B cell (primary cell): ENCODE measurements around the gene TMOD2. TPM values are rescaled to one million over a fixed set of nuclear protein-coding genes. Genes with fewer than 3 reads are reported as not detected.

Experiments used
- ATAC-seq: fragments of 200-7000 bp; cut with Tn5 transposase; one replicate; pipeline ENCODE4 v1.10.0; 2021; ENCODE audit warnings: low read depth, mild to moderate bottlenecking, moderate number of reproducible peaks, moderate library complexity
- CTCF ChIA-PET: fragments of 350-600 bp; sonication (Branson Sonifier 250); formaldehyde crosslinking; loops from one replicate; lab custom pipeline; 2021; ENCODE audit warnings: antibody characterized with exemption, inconsistent platforms; lab: Charles Lee
- POLR2A ChIA-PET: fragments of 350-600 bp; sonication (Branson Sonifier 250); formaldehyde crosslinking; loops from one replicate; lab custom pipeline; 2021; ENCODE audit warnings: antibody characterized with exemption; lab: Charles Lee
- DNase-seq: peaks from one replicate; pipeline ENCODE4 v3.0.0; 2013
- H2AFZ ChIP-seq: 2 replicates; pipeline ENCODE4 v1.6.1; 2012; ENCODE audit warnings: mild to moderate bottlenecking, low read depth, low read length; ENCODE audit not compliant: insufficient read depth, poor library complexity, severe bottlenecking
- H3K27ac ChIP-seq, 2 donors: 1 replicate in 1 of 2; 2 replicates in 1 of 2; pipeline ENCODE4 v1.5.1; 2012 to 2013; ENCODE audit warnings: low read length in 2 of 2, mild to moderate bottlenecking in 2 of 2, moderate library complexity in 1 of 2
- H3K27me3 ChIP-seq, 4 experiments: fragments of 200-600 bp in 1 of 4; sonication (generic) in 1 of 4; replicated peaks in 1 of 4; 1 replicate in 2 of 4; 2 replicates in 2 of 4; pipeline versions ENCODE4 v1.6.1 to v1.7.0; 2013 to 2016; ENCODE audit warnings: low read length in 3 of 4, mild to moderate bottlenecking in 2 of 4, mixed read lengths in 1 of 4, moderate library complexity in 1 of 4; ENCODE audit not compliant: insufficient read depth in 4 of 4, control insufficient read depth in 3 of 4; ENCODE audit errors: control extremely low read depth in 1 of 4
- H3K36me3 ChIP-seq, 2 experiments: replicated peaks in 1 of 2; 1 replicate in 1 of 2; 2 replicates in 1 of 2; pipeline versions ENCODE4 v1.6.1 to v1.7.1; 2013; ENCODE audit warnings: low read length in 1 of 2; ENCODE audit not compliant: insufficient read depth in 2 of 2, control insufficient read depth in 1 of 2; ENCODE audit errors: control extremely low read depth in 1 of 2, extremely low read depth in 1 of 2
- H3K4me1 ChIP-seq, 2 donors: fragments of 200-600 bp in 1 of 2; sonication (generic) in 1 of 2; 1 replicate in 1 of 2; 2 replicates in 1 of 2; pipeline versions ENCODE4 v1.5.1 to v1.6.1; 2013 to 2017; ENCODE audit warnings: low read length in 2 of 2; ENCODE audit not compliant: control insufficient read depth in 2 of 2, insufficient read depth in 2 of 2
- H3K4me2 ChIP-seq: replicated peaks from 2 replicates; pipeline ENCODE3; 2012; ENCODE audit warnings: mild to moderate bottlenecking, low read depth, low read length; ENCODE audit not compliant: poor library complexity, severe bottlenecking
- H3K4me3 ChIP-seq, 5 experiments: fragments of 200-600 bp in 1 of 5; sonication (generic) in 1 of 5; 1 replicate in 3 of 5; 2 replicates in 2 of 5; pipeline versions ENCODE4 v1.5.1 to v1.7.0; 2011 to 2016; ENCODE audit warnings: low read length in 4 of 5, mild to moderate bottlenecking in 4 of 5, low read depth in 2 of 5, control low read depth in 1 of 5, moderate library complexity in 1 of 5; ENCODE audit not compliant: insufficient read depth in 1 of 5; ENCODE audit errors: control extremely low read depth in 1 of 5, extremely low read depth in 1 of 5
- H3K79me2 ChIP-seq: fragments of 200-600 bp; sonication (generic); one replicate; pipeline ENCODE4 v1.6.0; 2016; ENCODE audit warnings: low read length; ENCODE audit not compliant: control insufficient read depth, insufficient read depth
- H3K9ac ChIP-seq: fragments of 200-600 bp; sonication (generic); 2 replicates; pipeline ENCODE4 v1.6.1; 2017; ENCODE audit warnings: mild to moderate bottlenecking, low read length, moderate library complexity
- H3K9me3 ChIP-seq, 3 donors: one replicate each; pipeline versions ENCODE4 v1.6.1 to v1.7.1; 2013; ENCODE audit warnings: low read length in 2 of 3; ENCODE audit not compliant: control insufficient read depth in 2 of 3, insufficient read depth in 1 of 3; ENCODE audit errors: control extremely low read depth in 1 of 3
- H4K20me1 ChIP-seq: 2 replicates; pipeline ENCODE4 v1.6.0; 2012; ENCODE audit warnings: mild to moderate bottlenecking, low read length; ENCODE audit not compliant: insufficient read depth, control insufficient read depth, poor library complexity, severe bottlenecking
- H3K27ac Mint-ChIP-seq: one replicate; pipeline ENCODE4 v1.8.0; 2021; ENCODE audit warnings: mixed read lengths
- H3K27me3 Mint-ChIP-seq: one replicate; pipeline ENCODE4 v1.8.0; 2021; ENCODE audit warnings: mixed read lengths
- H3K4me1 Mint-ChIP-seq: one replicate; pipeline ENCODE4 v1.8.0; 2021; ENCODE audit warnings: mixed read lengths
- H3K4me3 Mint-ChIP-seq: one replicate; pipeline ENCODE4 v1.8.0; 2021; ENCODE audit warnings: mixed read lengths
- H3K9me3 Mint-ChIP-seq: one replicate; pipeline ENCODE4 v1.8.0; 2022; ENCODE audit warnings: mixed read lengths; ENCODE audit not compliant: insufficient read depth
- CTCF ChIP-seq: fragments of 200-600 bp; IDR thresholded peaks from one replicate; pipeline ENCODE4 v1.8.0; 2022; ENCODE audit warnings: antibody characterized with exemption, mild to moderate bottlenecking
- EZH2 ChIP-seq: IDR thresholded peaks from 2 replicates; pipeline ENCODE4 v1.6.1; 2012; ENCODE audit warnings: borderline replicate concordance, low read depth, mild to moderate bottlenecking, moderate library complexity, low read length; ENCODE audit not compliant: insufficient read depth, poor library complexity, severe bottlenecking
- WGBS: methylation state at CpG from one replicate; pipeline ENCODE4 v1.1.5; 2013; ENCODE audit warnings: missing lambda C conversion rate; ENCODE audit not compliant: insufficient coverage; 5-methylcytosine and 5-hydroxymethylcytosine counted together
- intact Hi-C: fragments of 100-400 bp; cut with micrococcal nuclease; formaldehyde crosslinking; loops from one replicate; pipeline ENCODE4 v1.10.0; 2022
- polyA minus RNA-seq: library from RNA; depleted of rRNA, polyadenylated mRNA; stranded (reverse); fragments of >200 nt; gene quantifications from 2 replicates; pipeline ENCODE4 v1.2.3, GENCODE V29; 2012
- polyA plus RNA-seq: library from polyadenylated mRNA; depleted of rRNA; stranded (reverse); fragments of >200 nt; gene quantifications from 2 replicates; pipeline ENCODE4 v1.2.3, GENCODE V29; 2012
- total RNA-seq, 2 donors: library from RNA; stranded (reverse); fragments of 120-200 nt in 1 of 2; gene quantifications; 1 replicate in 1 of 2; 2 replicates in 1 of 2; pipeline versions ENCODE4 v1.2.3 to v1.2.4, GENCODE V29; 2013 to 2022

The TMOD2 gene
- total RNA-seq (25.9 and 30.3 TPM in 2 replicates), polyA plus RNA-seq (4.4 and 5.7 TPM in 2 replicates), polyA minus RNA-seq (4.6 and 5.4 TPM in 2 replicates)
- 10.1 TPM for total RNA-seq (2013)

DNA sequence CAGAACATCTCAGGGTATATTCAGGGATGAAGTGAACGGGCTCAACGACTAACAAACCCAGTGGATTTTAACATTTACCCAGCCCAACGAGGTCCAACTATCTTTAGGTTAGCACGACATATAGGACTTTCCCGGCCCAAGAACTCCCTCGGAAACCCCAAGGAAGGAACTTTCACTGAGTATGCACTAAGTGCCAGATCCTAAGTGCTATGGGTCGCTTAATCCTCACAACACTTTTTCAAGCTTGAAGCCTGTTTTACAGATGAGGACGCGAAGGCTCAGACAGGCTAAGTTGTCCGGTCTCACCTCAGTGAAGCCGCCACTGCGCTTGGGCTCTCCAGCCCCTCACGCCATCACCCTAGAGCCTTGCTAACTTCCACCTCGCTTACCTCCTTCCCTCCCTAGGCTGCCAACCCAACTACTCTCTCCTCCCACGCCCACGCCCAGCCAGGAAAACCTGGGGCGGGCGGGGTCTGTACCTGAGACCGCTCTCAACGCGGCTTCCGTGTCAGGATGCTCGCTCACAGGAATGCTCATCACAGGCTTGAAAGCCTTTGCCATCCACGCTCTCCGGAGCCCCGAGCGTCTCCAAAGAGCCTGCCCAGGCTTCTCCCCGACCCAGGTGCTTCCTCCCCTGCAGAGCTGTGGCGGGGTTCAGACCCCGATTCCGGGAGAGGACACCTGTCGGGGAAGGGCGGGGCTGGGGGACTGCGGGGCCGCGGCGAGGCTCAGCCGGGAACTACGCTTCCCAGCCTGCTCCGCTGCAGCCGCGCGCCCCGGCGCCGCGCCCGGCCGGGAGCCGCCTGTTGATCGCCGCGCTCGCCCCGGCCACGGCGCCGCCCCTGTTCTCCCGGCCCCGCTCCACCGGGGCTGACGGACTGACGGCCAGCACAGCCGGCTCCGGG lies at the start of gene TMOD2:
Gene TMOD2, plus strand, starts transcription at position 806 of the 905 bp plus-strand sequence. CDS start 14,845 bp downstream, outside the sequence.
- Mint-ChIP-seq H3K27me3 (no peaks in the 10 kb centered on the region), H3K9me3 (no peaks in the 10 kb centered on the region), H3K4me3 (peak within 1 kb of the TSS; percentile 95), H3K4me1 (peaks cover 43% of the 10 kb centered on the region), H3K27ac (peak within 1 kb of the TSS; percentile 87)
- Histone ChIP-seq H4K20me1 (peaks cover 9% of the 10 kb centered on the region), H3K9ac (peak within 1 kb of the TSS; percentile 72), H3K36me3 (no peaks in the 10 kb centered on the region), H3K27ac (peak within 1 kb of the TSS; percentile 18 to 31), H3K27me3 (no peaks in the 10 kb centered on the region), H3K4me3 (peak within 1 kb of the TSS; percentile 32 to 72 (median 63)), H3K9me3 (no peaks in the 10 kb centered on the region), H3K79me2 (peaks cover 37% of the 10 kb centered on the region), H3K4me2 (peak within 1 kb of the TSS; percentile 95), H3K4me1 (peaks cover 14 to 24% of the 10 kb centered on the region in 2 donors), H2AFZ (peak within 1 kb of the TSS; percentile 87)
- no peak for TF ChIP-seq EZH2
- TF ChIP-seq CTCF, result no peak
- ATAC-seq (peak; percentile 84), DNase-seq (peak; percentile 68)
- WGBS, result 10% methylated on average over 65 of the region's 65 CpGs
- intact Hi-C loops, result loop anchor here (1.0 kb wide), 2 partner anchors 15 to 19 kb away; no protein-coding TSS in a partner anchor
- ChIA-PET CTCF (interaction anchor here (0.7 to 2.8 kb wide), 7 partner anchors 14 to 101 kb away, joined by 3 to 24 read pairs (median 5); partner anchors contain the start of gene LYSMD2), POLR2A (interaction anchor here (2.8 kb wide), 1 partner anchor 14 kb away, joined by 16 read pairs; the partner anchor contains the start of gene LYSMD2)
